K562 (cell line): Measurements from ENCODE around the gene ARMC12. TPM values are rescaled to one million over a fixed set of nuclear protein-coding genes. Genes with fewer than 3 reads are reported as not detected.

Experiments
- ADNP ChIP-seq: fragments of 200-800 bp; sonication (Bioruptor generic); IDR thresholded peaks from 2 replicates; pipeline ENCODE4 v1.6.1; 2016; ENCODE audit warnings: missing genetic modification characterization, missing compliant biosample characterization
- ELF1 ChIP-seq: fragments of 200-800 bp; sonication (Bioruptor generic); IDR thresholded peaks from 2 replicates; pipeline ENCODE4 v1.6.1; 2016; ENCODE audit warnings: missing genetic modification characterization, missing compliant biosample characterization
- ESRRB ChIP-seq: fragments of 250-450 bp; sonication (Bioruptor Pico); IDR thresholded peaks from 2 replicates; pipeline ENCODE4 v1.5.0; 2020; ENCODE audit warnings: mild to moderate bottlenecking, moderate library complexity, borderline replicate concordance
- ETS2 ChIP-seq: IDR thresholded peaks from 2 replicates; pipeline ENCODE4 v1.6.1; 2016; ENCODE audit warnings: borderline replicate concordance, missing genetic modification characterization, mild to moderate bottlenecking, moderate library complexity, missing compliant biosample characterization; ENCODE audit not compliant: poor library complexity, severe bottlenecking
- JUN ChIP-seq, 2 experiments: sonication (generic) in 1 of 2; formaldehyde crosslinking in 1 of 2; IDR thresholded peaks; 2 replicates each; pipeline versions ENCODE4 v1.6.1 to v1.8.0; 2012 to 2022; ENCODE audit warnings: borderline replicate concordance in 2 of 2, mild to moderate bottlenecking in 2 of 2, improper control_type of control experiment in 1 of 2, low read depth in 1 of 2, low read length in 1 of 2, missing genetic modification reagents in 1 of 2
- NFE2L1 ChIP-seq: fragments of 450-650 bp; IDR thresholded peaks from 2 replicates; pipeline ENCODE4 v1.6.1; 2016; ENCODE audit warnings: missing genetic modification characterization, low read depth, mild to moderate bottlenecking, missing compliant biosample characterization, moderate library complexity, borderline replicate concordance
- PML ChIP-seq: IDR thresholded peaks from 2 replicates; pipeline ENCODE4 v1.6.1; 2012; ENCODE audit warnings: low read length, inconsistent platforms
- POLR2AphosphoS5 ChIP-seq: IDR thresholded peaks from 2 replicates; pipeline ENCODE4 v1.6.1; 2011; ENCODE audit warnings: mild to moderate bottlenecking, low read depth, low read length, moderate library complexity; ENCODE audit not compliant: control insufficient read depth, insufficient read depth
- PYGO2 ChIP-seq: fragments of 450-650 bp; IDR thresholded peaks from 2 replicates; pipeline ENCODE4 v1.6.1; 2016; ENCODE audit warnings: mild to moderate bottlenecking, missing genetic modification characterization, moderate library complexity, missing compliant biosample characterization
- SREBF2 ChIP-seq: sonication (generic); formaldehyde crosslinking; IDR thresholded peaks from 2 replicates; pipeline ENCODE4 v1.4.0; 2020; ENCODE audit warnings: mild to moderate bottlenecking, missing genetic modification reagents
- TEAD4 ChIP-seq, 2 experiments: sonication (generic) in 1 of 2; formaldehyde crosslinking in 1 of 2; IDR thresholded peaks; 2 replicates each; pipeline versions ENCODE4 v1.6.1 to v1.8.0; 2012 to 2022; ENCODE audit warnings: borderline replicate concordance in 1 of 2, inconsistent platforms in 1 of 2, low read length in 1 of 2, mild to moderate bottlenecking in 1 of 2, missing genetic modification reagents in 1 of 2
- ZNF124 ChIP-seq: sonication (generic); formaldehyde crosslinking; IDR thresholded peaks from 2 replicates; pipeline ENCODE4 v1.8.1; 2022; ENCODE audit warnings: missing genetic modification reagents
- polyA plus RNA-seq, 8 experiments: library from polyadenylated mRNA; depleted of rRNA in 4 of 8; stranded (reverse) in 5 of 8; unstranded in 3 of 8; fragments of >200 nt; fragmentation: Nextera tagmentation in 2 of 8; fragmentation: Illumina TruSeq in 1 of 8; extraction: Ambion mirVana in 2 of 8; extraction: Trizol in 1 of 8; gene quantifications; 2 replicates each; pipeline versions ENCODE4 v1.2.1 to v1.2.3, GENCODE V29; 2011 to 2014; ENCODE audit warnings: inconsistent platforms in 1 of 8, missing spikeins in 1 of 8
- total RNA-seq, 7 experiments: library from RNA; depleted of rRNA in 6 of 7; stranded (reverse); fragments of >200 nt in 6 of 7; fragmentation: Illumina TruSeq in 2 of 7; extraction: Trizol in 2 of 7; gene quantifications; 2 replicates each; pipeline versions ENCODE4 v1.2.1 to v1.2.3, GENCODE V29; 2011 to 2021; ENCODE audit warnings: low replicate concordance in 1 of 7
- TF ChIP-seq, protein P1 (sequence below): sonication (generic); formaldehyde crosslinking; IDR thresholded peaks from 2 replicates; pipeline ENCODE4 v1.8.0; 2023; ENCODE audit warnings: mild to moderate bottlenecking, missing genetic modification reagents
- TF ChIP-seq, protein P2 (sequence below): fragments of 250-450 bp; sonication (Bioruptor Pico); IDR thresholded peaks from 2 replicates; pipeline ENCODE4 v1.4.0; 2020

The ARMC12 gene
- total and polyA plus RNA-seq, 9 of the 15 experiments (the other 6 are each of a cell fraction or from before 2014, with no cell fraction given), result 0.09 to 0.58 (median 0.31) TPM; not detected in 3

DNA sequence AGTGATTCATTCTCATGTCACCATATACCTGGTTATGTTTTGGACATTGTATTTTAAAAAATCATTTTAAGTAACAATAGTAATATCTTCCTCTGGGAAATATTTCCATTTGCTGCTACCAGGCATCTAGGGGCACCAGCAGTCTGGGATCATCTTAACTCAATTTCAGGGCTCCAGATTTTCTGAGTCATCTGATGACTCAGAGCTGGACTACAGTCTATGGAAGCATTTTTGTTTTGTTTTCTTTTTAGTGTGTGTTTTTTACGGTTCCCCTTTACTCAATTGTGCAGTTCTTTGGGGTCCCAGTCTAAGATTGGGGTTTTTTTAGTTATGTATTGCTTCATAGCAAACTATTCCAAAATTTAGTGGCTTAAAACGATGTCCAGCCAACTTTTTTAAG lies 42.4 kb upstream of the ARMC12 start (continued):
- TF ChIP-seq, protein P1, sequence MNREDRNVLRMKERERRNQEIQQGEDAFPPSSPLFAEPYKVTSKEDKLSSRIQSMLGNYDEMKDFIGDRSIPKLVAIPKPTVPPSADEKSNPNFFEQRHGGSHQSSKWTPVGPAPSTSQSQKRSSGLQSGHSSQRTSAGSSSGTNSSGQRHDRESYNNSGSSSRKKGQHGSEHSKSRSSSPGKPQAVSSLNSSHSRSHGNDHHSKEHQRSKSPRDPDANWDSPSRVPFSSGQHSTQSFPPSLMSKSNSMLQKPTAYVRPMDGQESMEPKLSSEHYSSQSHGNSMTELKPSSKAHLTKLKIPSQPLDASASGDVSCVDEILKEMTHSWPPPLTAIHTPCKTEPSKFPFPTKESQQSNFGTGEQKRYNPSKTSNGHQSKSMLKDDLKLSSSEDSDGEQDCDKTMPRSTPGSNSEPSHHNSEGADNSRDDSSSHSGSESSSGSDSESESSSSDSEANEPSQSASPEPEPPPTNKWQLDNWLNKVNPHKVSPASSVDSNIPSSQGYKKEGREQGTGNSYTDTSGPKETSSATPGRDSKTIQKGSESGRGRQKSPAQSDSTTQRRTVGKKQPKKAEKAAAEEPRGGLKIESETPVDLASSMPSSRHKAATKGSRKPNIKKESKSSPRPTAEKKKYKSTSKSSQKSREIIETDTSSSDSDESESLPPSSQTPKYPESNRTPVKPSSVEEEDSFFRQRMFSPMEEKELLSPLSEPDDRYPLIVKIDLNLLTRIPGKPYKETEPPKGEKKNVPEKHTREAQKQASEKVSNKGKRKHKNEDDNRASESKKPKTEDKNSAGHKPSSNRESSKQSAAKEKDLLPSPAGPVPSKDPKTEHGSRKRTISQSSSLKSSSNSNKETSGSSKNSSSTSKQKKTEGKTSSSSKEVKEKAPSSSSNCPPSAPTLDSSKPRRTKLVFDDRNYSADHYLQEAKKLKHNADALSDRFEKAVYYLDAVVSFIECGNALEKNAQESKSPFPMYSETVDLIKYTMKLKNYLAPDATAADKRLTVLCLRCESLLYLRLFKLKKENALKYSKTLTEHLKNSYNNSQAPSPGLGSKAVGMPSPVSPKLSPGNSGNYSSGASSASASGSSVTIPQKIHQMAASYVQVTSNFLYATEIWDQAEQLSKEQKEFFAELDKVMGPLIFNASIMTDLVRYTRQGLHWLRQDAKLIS (CRISPR knock-in tag), result no peak
- peak; percentile 33; the same call in 1 of the 2 replicates for TF ChIP-seq TEAD4 (IDR thresholded peaks at IDR 0.05; ENCODE audit: low read length)
- no peak for TF ChIP-seq TEAD4 (CRISPR knock-in tag; IDR thresholded peaks at IDR 0.05; ENCODE audit: borderline replicate concordance)
- no peak for TF ChIP-seq PYGO2 (tag)
- TF ChIP-seq, protein P2, sequence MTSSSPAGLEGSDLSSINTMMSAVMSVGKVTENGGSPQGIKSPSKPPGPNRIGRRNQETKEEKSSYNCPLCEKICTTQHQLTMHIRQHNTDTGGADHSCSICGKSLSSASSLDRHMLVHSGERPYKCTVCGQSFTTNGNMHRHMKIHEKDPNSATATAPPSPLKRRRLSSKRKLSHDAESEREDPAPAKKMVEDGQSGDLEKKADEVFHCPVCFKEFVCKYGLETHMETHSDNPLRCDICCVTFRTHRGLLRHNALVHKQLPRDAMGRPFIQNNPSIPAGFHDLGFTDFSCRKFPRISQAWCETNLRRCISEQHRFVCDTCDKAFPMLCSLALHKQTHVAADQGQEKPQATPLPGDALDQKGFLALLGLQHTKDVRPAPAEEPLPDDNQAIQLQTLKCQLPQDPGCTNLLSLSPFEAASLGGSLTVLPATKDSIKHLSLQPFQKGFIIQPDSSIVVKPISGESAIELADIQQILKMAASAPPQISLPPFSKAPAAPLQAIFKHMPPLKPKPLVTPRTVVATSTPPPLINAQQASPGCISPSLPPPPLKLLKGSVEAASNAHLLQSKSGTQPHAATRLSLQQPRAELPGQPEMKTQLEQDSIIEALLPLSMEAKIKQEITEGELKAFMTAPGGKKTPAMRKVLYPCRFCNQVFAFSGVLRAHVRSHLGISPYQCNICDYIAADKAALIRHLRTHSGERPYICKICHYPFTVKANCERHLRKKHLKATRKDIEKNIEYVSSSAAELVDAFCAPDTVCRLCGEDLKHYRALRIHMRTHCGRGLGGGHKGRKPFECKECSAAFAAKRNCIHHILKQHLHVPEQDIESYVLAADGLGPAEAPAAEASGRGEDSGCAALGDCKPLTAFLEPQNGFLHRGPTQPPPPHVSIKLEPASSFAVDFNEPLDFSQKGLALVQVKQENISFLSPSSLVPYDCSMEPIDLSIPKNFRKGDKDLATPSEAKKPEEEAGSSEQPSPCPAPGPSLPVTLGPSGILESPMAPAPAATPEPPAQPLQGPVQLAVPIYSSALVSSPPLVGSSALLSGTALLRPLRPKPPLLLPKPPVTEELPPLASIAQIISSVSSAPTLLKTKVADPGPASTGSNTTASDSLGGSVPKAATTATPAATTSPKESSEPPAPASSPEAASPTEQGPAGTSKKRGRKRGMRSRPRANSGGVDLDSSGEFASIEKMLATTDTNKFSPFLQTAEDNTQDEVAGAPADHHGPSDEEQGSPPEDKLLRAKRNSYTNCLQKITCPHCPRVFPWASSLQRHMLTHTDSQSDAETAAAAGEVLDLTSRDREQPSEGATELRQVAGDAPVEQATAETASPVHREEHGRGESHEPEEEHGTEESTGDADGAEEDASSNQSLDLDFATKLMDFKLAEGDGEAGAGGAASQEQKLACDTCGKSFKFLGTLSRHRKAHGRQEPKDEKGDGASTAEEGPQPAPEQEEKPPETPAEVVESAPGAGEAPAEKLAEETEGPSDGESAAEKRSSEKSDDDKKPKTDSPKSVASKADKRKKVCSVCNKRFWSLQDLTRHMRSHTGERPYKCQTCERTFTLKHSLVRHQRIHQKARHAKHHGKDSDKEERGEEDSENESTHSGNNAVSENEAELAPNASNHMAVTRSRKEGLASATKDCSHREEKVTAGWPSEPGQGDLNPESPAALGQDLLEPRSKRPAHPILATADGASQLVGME (CRISPR knock-in tag), result no peak
- no peak for TF ChIP-seq SREBF2 (CRISPR knock-in tag)
- TF ChIP-seq ESRRB, result no peak
- TF ChIP-seq ADNP (tag), result no peak
- TF ChIP-seq ETS2 (tag), result no peak
- peak; percentile 100 for TF ChIP-seq JUN (IDR thresholded peaks at IDR 0.05; ENCODE audit: borderline replicate concordance, low read depth, low read length)
- no peak for TF ChIP-seq JUN (CRISPR knock-in tag; IDR thresholded peaks at IDR 0.05; ENCODE audit: borderline replicate concordance)
- TF ChIP-seq ZNF124 (CRISPR knock-in tag), result no peak
- TF ChIP-seq PML, result no peak
- no peak for TF ChIP-seq NFE2L1
- TF ChIP-seq POLR2AphosphoS5, result no peak
- no peak for TF ChIP-seq ELF1 (tag)
